ACHN (cell line): ENCODE results near the gene CAMSAP1.

Experiments used
- DNase-seq: peaks from one replicate; pipeline ENCODE4 v3.0.0-alpha.2; 2015
- in situ Hi-C: cut with HindIII; loops from 2 replicates; pipeline ENCODE4 v1.10.0; 2017; ENCODE audit warnings: low sequenced_read_pairs, low pct_ligation_motif_present, low pct_unique_long_range_greater_than_20kb

CAMSAP1 gene

DNA sequence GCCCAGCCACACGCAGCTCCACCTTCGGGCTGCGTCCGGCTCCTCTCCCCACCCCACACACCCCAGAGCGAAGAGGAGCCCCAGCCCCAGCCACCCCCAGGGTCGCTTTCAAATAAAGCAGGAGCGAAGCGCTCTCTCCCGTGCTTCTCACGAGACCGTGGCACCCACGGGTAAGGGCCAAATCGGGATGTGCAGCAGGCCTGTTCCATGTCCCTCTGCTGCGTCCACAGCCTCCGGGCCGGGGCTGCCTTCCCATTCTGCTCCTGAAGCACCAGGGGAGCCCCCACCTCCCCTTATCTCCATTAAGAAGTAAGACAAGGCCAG is 145.5 kb downstream of the CAMSAP1 start:
- in situ Hi-C loops = no loop called here
- DNase-seq = no peak

DNA sequence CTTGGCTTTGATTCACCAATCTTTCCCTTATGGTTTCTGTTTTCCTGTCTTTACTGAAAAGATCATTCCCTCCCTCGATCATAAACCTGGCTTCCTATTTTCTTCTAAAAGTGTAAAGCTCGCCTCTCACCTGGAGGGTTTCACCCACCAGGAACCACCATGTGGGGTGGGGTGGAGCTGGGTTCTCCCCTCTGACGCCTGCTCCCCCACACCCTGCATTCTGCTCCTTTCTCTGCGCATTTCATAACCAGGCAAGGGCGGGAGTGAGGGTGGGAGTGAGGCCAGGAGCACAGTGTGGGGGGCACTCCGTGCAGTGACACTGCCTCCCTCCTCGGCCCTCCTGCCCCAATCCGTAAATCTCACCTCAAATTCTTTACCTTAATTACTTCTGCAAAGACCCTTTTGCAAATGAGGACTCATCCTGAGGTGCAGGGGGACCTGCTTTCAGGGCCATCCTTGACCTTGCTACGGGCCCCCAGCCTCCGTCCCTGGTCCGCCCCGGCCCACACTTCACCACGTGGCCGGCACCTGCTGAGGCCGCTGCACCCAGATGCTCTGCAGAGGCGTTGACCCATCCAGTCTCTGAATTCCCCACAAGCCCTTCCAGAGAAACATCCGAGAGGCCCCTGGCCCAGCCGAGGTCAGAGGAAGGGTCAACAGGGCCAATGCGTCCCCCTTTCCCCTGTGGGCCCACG is 146.0 kb downstream of the CAMSAP1 start:
- in situ Hi-C loops = no loop called here
- DNase-seq = no peak

DNA sequence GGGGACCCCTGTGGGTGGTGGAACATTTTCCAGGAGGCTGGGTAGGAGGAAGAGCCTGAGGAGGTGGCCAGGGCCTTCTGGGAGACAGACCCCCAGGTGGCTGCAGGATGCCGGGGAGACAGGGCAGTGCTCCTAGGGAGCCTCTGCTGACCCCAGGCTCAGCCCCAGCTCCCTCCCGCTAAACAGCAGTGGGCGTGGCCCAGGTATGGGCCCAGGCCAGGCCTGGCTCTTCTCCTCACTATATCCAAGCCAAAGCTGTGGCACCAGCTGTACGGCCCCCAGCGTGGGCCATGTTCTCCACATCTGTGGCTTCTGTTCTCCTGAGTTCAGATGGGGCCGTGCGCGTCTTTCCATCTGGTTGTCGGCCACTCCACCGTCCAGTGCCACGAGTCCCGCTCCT is 146.9 kb downstream of the CAMSAP1 start:
- in situ Hi-C loops = no loop called here
- no peak for DNase-seq

DNA sequence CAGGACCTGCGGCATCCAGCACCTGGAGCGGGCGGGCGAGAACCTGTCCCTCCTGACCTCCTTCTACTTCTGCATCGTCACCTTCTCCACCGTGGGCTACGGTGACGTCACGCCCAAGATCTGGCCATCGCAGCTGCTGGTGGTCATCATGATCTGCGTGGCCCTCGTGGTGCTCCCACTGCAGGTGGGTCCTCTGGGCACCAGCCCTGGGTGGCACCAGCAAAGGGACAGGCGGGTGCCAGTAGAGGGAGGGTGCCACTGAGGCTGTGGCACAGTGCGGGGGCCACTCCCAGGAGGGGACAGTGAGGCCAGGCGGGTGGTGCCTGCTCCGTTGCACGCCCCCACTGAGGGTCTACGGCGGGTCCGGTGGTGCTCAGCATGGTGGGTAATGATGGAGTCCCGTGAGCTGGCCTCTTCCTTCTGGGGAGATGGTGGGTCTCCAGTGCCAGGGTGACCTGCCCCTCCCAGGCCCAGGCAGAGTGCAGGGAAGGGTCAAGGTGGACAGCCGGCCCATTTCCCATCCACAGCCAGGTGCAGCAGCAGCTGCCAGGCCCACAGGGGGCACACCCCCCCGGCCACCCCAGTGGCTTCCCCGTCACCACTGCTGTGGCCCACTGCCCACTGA is 147.6 kb downstream of the CAMSAP1 start:
- no peak for DNase-seq
- in situ Hi-C loops = no loop called here

DNA sequence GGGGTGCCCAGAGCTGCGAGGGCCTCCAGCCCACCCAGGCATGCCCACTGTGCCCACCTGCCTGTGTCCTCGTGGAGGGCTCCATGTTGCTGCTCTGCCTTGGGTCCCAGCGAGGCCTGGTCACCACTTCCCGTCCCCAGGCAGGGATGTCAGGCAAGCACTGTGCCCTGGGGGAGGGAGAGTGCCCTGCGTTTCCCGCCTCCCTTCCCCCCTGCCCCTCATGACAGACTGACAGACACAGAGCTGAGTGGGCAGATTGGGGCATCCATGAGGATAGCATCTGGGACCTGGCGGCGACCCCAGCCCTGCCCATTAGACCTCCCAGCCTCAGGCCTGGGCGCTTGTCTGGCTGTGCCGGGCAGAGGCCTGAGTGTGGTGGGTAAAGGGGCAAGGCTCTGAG is 148.5 kb downstream of the CAMSAP1 start:
- DNase-seq = no peak
- in situ Hi-C loops = no loop called here
